ENCODE data around the gene NRG4.

The NRG4 gene

GRCh38 chr15:75902129-75902557, 110.1 kb downstream of the NRG4 start:
- H3K4me3 ChIP-seq (ENCODE audit: low read depth, low read length) = no peak overlapping the region
- TF ChIP-seq CTCF (IDR thresholded peaks at IDR 0.05; ENCODE audit: low read depth, low read length, missing control alignments) = no peak
- no peak for DNase-seq (ENCODE audit: low read depth)

GRCh38 chr15:75900577-75900976, 111.6 kb downstream of the NRG4 start:
- no peak for TF ChIP-seq CTCF (IDR thresholded peaks at IDR 0.05; ENCODE audit: low read depth, low read length, missing control alignments)
- H3K4me3 ChIP-seq (ENCODE audit: low read depth, low read length) = no peak overlapping the region
- DNase-seq (ENCODE audit: low read depth) = no peak

DNA sequence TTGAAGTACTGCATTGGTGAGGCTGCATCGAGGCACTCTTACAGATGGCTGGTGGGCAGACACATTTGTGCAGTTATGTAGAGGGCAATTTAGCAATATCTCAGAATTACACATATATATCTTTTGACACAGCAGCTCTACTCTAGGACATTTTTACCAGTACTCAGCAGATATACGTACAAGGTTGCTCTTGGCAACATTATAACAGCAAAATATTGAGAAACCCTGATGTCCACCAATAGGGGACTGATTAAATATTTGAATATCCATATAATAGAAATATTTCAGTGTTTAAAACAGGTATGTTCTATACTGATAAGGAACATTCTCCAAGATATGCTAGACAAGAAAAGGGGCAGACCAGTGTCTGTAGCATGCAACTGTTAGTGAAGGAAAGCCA, 116.5 kb downstream of the NRG4 start:
- TF ChIP-seq CTCF (IDR thresholded peaks at IDR 0.05; ENCODE audit: low read depth, low read length, missing control alignments) = no peak
- H3K4me3 ChIP-seq (ENCODE audit: low read depth, low read length) = no peak overlapping the region
- no peak for DNase-seq (ENCODE audit: low read depth)

DNA sequence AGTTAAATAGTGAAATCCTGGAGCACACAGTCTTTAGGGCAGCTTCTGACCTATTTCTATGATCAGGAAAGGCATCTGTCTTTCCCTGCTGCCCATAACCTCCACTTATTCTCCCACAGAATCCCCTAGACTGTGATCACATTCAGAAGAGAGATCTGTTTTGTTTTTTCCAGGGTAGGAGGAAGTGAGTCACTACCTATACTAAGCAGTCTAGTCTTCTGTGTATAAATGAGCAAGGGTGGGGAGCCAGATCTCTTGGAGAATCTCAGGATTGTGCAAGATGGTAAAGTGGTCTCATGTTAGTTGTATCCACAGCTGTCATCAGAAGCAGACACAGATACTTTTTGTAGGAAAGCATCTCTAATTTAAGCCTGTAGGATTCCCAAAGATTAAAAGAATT, 120.3 kb downstream of the NRG4 start:
- H3K4me3 ChIP-seq (ENCODE audit: low read depth, low read length) = no peak overlapping the region
- DNase-seq (ENCODE audit: low read depth) = no peak
- TF ChIP-seq CTCF (IDR thresholded peaks at IDR 0.05; ENCODE audit: low read depth, low read length, missing control alignments) = no peak

Measured in GM12864 (cell line).